ENCODE measurements around the gene HOXA10.

Gene HOXA10

GRCh38 chr7:27138472-27138871 lies 35.6 kb downstream of the HOXA10 start:
- H3K9me3 Mint-ChIP-seq (ENCODE audit: low read depth) = no peaks in the 10 kb centered on the region
- no peak overlapping the region for H3K27ac Mint-ChIP-seq
- peaks cover 38% of the 10 kb centered on the region for H3K27me3 Mint-ChIP-seq
- peaks cover 17% of the 10 kb centered on the region for H3K4me1 Mint-ChIP-seq (ENCODE audit: low read depth)
- no peaks in the 10 kb centered on the region for H3K36me3 Mint-ChIP-seq
- no peak overlapping the region for H3K4me3 Mint-ChIP-seq

GRCh38 chr7:27137640-27138315 lies 36.3 kb downstream of the HOXA10 start:
- H3K27ac Mint-ChIP-seq = no peak overlapping the region

GRCh38 chr7:27134392-27134791 lies 39.7 kb downstream of the HOXA10 start:
- Mint-ChIP-seq H3K9me3 (ENCODE audit: low read depth) (no peaks in the 10 kb centered on the region), H3K27ac (no peak overlapping the region), H3K27me3 (peaks cover 33% of the 10 kb centered on the region), H3K4me1 (ENCODE audit: low read depth) (peaks cover 17% of the 10 kb centered on the region), H3K36me3 (no peaks in the 10 kb centered on the region), H3K4me3 (no peak overlapping the region)

More at GRCh38 chr7:27137640-27138315, 36.3 kb downstream of the HOXA10 start:
- Mint-ChIP-seq H3K4me3 (no peak overlapping the region), H3K9me3 (ENCODE audit: low read depth) (no peaks in the 10 kb centered on the region), H3K4me1 (ENCODE audit: low read depth) (peaks cover 17% of the 10 kb centered on the region), H3K36me3 (no peaks in the 10 kb centered on the region), H3K27me3 (peaks cover 41% of the 10 kb centered on the region)

GRCh38 chr7:27133409-27134231 lies 40.5 kb downstream of the HOXA10 start:
- Mint-ChIP-seq H3K4me1 (ENCODE audit: low read depth) (peaks cover 17% of the 10 kb centered on the region), H3K36me3 (no peaks in the 10 kb centered on the region), H3K4me3 (no peak overlapping the region), H3K27me3 (peaks cover 32% of the 10 kb centered on the region), H3K27ac (peak overlapping the region; percentile 6), H3K9me3 (ENCODE audit: low read depth) (no peaks in the 10 kb centered on the region)

- H3K27me3 Mint-ChIP-seq = peaks cover 32% of the 10 kb centered on the region
Measured at GRCh38 chr7:27132978-27133377, 41.1 kb downstream of the HOXA10 start.

GRCh38 chr7:27132214-27132613 lies 41.9 kb downstream of the HOXA10 start:
- no peaks in the 10 kb centered on the region for H3K9me3 Mint-ChIP-seq (ENCODE audit: low read depth)
- H3K4me3 Mint-ChIP-seq = no peak overlapping the region
- no peak overlapping the region for H3K27ac Mint-ChIP-seq
- peaks cover 30% of the 10 kb centered on the region for H3K27me3 Mint-ChIP-seq
- H3K36me3 Mint-ChIP-seq = no peaks in the 10 kb centered on the region
- peaks cover 17% of the 10 kb centered on the region for H3K4me1 Mint-ChIP-seq (ENCODE audit: low read depth)

More at GRCh38 chr7:27132978-27133377, 41.1 kb downstream of the HOXA10 start:
- Mint-ChIP-seq H3K4me1 (ENCODE audit: low read depth) (peaks cover 17% of the 10 kb centered on the region), H3K9me3 (ENCODE audit: low read depth) (no peaks in the 10 kb centered on the region), H3K27ac (no peak overlapping the region), H3K4me3 (no peak overlapping the region), H3K36me3 (no peaks in the 10 kb centered on the region)

- Mint-ChIP-seq H3K9me3 (ENCODE audit: low read depth) (no peaks in the 10 kb centered on the region), H3K36me3 (no peaks in the 10 kb centered on the region), H3K27me3 (peaks cover 30% of the 10 kb centered on the region), H3K4me1 (ENCODE audit: low read depth) (peaks cover 17% of the 10 kb centered on the region), H3K4me3 (peak overlapping the region; percentile 37), H3K27ac (no peak overlapping the region)
Measured at GRCh38 chr7:27131390-27131819, 42.7 kb downstream of the HOXA10 start.

- H3K27ac Mint-ChIP-seq = peak within 1 kb of the TSS; percentile 18
- H3K27me3 Mint-ChIP-seq = peaks cover 28% of the 10 kb centered on the region
- H3K9me3 Mint-ChIP-seq (ENCODE audit: low read depth) = no peaks in the 10 kb centered on the region
- no peaks in the 10 kb centered on the region for H3K36me3 Mint-ChIP-seq
- peak within 1 kb of the TSS; percentile 37 for H3K4me3 Mint-ChIP-seq
- peaks cover 17% of the 10 kb centered on the region for H3K4me1 Mint-ChIP-seq (ENCODE audit: low read depth)
Measured at GRCh38 chr7:27130540-27131389, 43.4 kb downstream of the HOXA10 start, which contains the start of gene HOXA4. Gene HOXA4 (minus strand): TSS chr7:27130757. CDS start chr7:27130733, 24 bp downstream.

- Mint-ChIP-seq H3K4me1 (ENCODE audit: low read depth) (peaks cover 12% of the 10 kb centered on the region), H3K36me3 (no peaks in the 10 kb centered on the region), H3K9me3 (ENCODE audit: low read depth) (no peaks in the 10 kb centered on the region), H3K4me3 (peak overlapping the region; percentile 11), H3K27me3 (peaks cover 25% of the 10 kb centered on the region), H3K27ac (no peak overlapping the region)
Measured at GRCh38 chr7:27129729-27130539, 44.2 kb downstream of the HOXA10 start.

- Mint-ChIP-seq H3K9me3 (ENCODE audit: low read depth) (no peaks in the 10 kb centered on the region), H3K27me3 (peaks cover 22% of the 10 kb centered on the region), H3K4me3 (peak overlapping the region; percentile 11), H3K27ac (no peak overlapping the region), H3K36me3 (no peaks in the 10 kb centered on the region), H3K4me1 (ENCODE audit: low read depth) (peaks cover 3% of the 10 kb centered on the region)
Measured at GRCh38 chr7:27128776-27129728, 45.1 kb downstream of the HOXA10 start.

- no peak overlapping the region for H3K4me3 Mint-ChIP-seq
- H3K36me3 Mint-ChIP-seq = no peaks in the 10 kb centered on the region
- peaks cover 15% of the 10 kb centered on the region for H3K27me3 Mint-ChIP-seq
- no peaks in the 10 kb centered on the region for H3K4me1 Mint-ChIP-seq (ENCODE audit: low read depth)
- no peak overlapping the region for H3K27ac Mint-ChIP-seq
- H3K9me3 Mint-ChIP-seq (ENCODE audit: low read depth) = no peaks in the 10 kb centered on the region
Measured at GRCh38 chr7:27128034-27128433, 46.1 kb downstream of the HOXA10 start.

- H3K9me3 Mint-ChIP-seq (ENCODE audit: low read depth) = no peaks in the 10 kb centered on the region
Measured at GRCh38 chr7:27126596-27127327, 47.4 kb downstream of the HOXA10 start.

GRCh38 chr7:27125986-27126394 lies 48.1 kb downstream of the HOXA10 start:
- Mint-ChIP-seq H3K27ac (no peak overlapping the region), H3K9me3 (ENCODE audit: low read depth) (no peaks in the 10 kb centered on the region), H3K4me1 (ENCODE audit: low read depth) (no peaks in the 10 kb centered on the region), H3K36me3 (no peaks in the 10 kb centered on the region), H3K27me3 (peaks cover 15% of the 10 kb centered on the region), H3K4me3 (no peak overlapping the region)

More at GRCh38 chr7:27126596-27127327, 47.4 kb downstream of the HOXA10 start:
- Mint-ChIP-seq H3K27ac (no peak overlapping the region), H3K27me3 (peaks cover 15% of the 10 kb centered on the region), H3K4me3 (no peak overlapping the region), H3K4me1 (ENCODE audit: low read depth) (no peaks in the 10 kb centered on the region), H3K36me3 (no peaks in the 10 kb centered on the region)
